Esophagus mucosa (tissue), 1 donor: ENCODE data around the gene PODNL1. TPM values are rescaled to one million over a fixed set of nuclear protein-coding genes. Genes with fewer than 3 reads are reported as not detected.
"Not testable (repeated sequence)": the region's sequence is repeated elsewhere in the genome, so short reads cannot be mapped to it uniquely, and the experiment has no call there.

Source experiments
- ATAC-seq: fragments of 200-7000 bp; cut with Tn5 transposase; one replicate; pipeline ENCODE4 v1.9.1; 2020
- total RNA-seq: library from RNA; stranded (reverse); gene quantifications from one replicate; pipeline ENCODE4 v1.2.4, GENCODE V29; 2023
- donor health status: DM: yes; HTN: yes; CAD: no.

Gene PODNL1
- total RNA-seq, 1 donor from 2014 or later = 8.5 TPM

- ATAC-seq = no peak
Observed at GRCh38 chr19:13923194-13923987, 14.8 kb downstream of the PODNL1 start.

- not testable (repeated sequence) for ATAC-seq
Observed at GRCh38 chr19:13922118-13922517, 16.1 kb downstream of the PODNL1 start.

- peak; percentile 50 for ATAC-seq
Observed at GRCh38 chr19:13920940-13921747, 17.1 kb downstream of the PODNL1 start.

GRCh38 chr19:13920524-13920923 is 17.7 kb downstream of the PODNL1 start:
- ATAC-seq = no peak

- peak; percentile 9 for ATAC-seq
Observed at GRCh38 chr19:13918726-13919411, 19.3 kb downstream of the PODNL1 start.

- ATAC-seq = no peak
Observed at GRCh38 chr19:13917888-13918406, 20.3 kb downstream of the PODNL1 start.

GRCh38 chr19:13914777-13915176 is 23.4 kb downstream of the PODNL1 start:
- ATAC-seq = no peak

- ATAC-seq = no peak
Observed at GRCh38 chr19:13913352-13913751, 24.9 kb downstream of the PODNL1 start.

GRCh38 chr19:13909430-13909829 is 28.8 kb downstream of the PODNL1 start:
- no peak for ATAC-seq

GRCh38 chr19:13908674-13909073 is 29.5 kb downstream of the PODNL1 start:
- no peak for ATAC-seq

GRCh38 chr19:13906910-13907309 is 31.3 kb downstream of the PODNL1 start:
- no peak for ATAC-seq

- peak; percentile 83 for ATAC-seq
Observed at GRCh38 chr19:13906521-13906904, 31.7 kb downstream of the PODNL1 start.

GRCh38 chr19:13905634-13906520 is 32.3 kb downstream of the PODNL1 start, which contains the start of the genes BRME1 and CC2D1A:
Gene BRME1, minus strand, starts transcription at chr19:13906117. Its CDS starts 1,225 bp downstream, at chr19:13904892.
Gene CC2D1A, plus strand, starts transcription at chr19:13906201. Its CDS starts 241 bp downstream, at chr19:13906442.
- ATAC-seq = peak; percentile 96

- no peak for ATAC-seq
Observed at GRCh38 chr19:13902993-13903555, 35.1 kb downstream of the PODNL1 start.

- ATAC-seq = no peak
Observed at GRCh38 chr19:13899912-13900584, 38.2 kb downstream of the PODNL1 start.

GRCh38 chr19:13899393-13899792 is 38.8 kb downstream of the PODNL1 start:
- ATAC-seq = no peak

- no peak for ATAC-seq
Observed at GRCh38 chr19:13896227-13896626, 42.0 kb downstream of the PODNL1 start.

- no peak for ATAC-seq
Observed at GRCh38 chr19:13894552-13894951, 43.7 kb downstream of the PODNL1 start.

- no peak for ATAC-seq
Observed at GRCh38 chr19:13892870-13893269, 45.3 kb downstream of the PODNL1 start.

- ATAC-seq = no peak
Observed at GRCh38 chr19:13890136-13890535, 48.1 kb downstream of the PODNL1 start.

- ATAC-seq = peak; percentile 77
Observed at GRCh38 chr19:13888281-13888680, 49.9 kb downstream of the PODNL1 start.
